B cell (primary cell): ENCODE measurements around the gene SECTM1. TPM values are rescaled to one million over a fixed set of nuclear protein-coding genes. Genes with fewer than 3 reads are reported as not detected.

ENCODE experiments used
- ATAC-seq: fragments of 200-7000 bp; cut with Tn5 transposase; one replicate; pipeline ENCODE4 v1.10.0; 2021; ENCODE audit warnings: low read depth, mild to moderate bottlenecking, moderate number of reproducible peaks, moderate library complexity
- CTCF ChIA-PET: fragments of 350-600 bp; sonication (Branson Sonifier 250); formaldehyde crosslinking; loops from one replicate; lab custom pipeline; 2021; ENCODE audit warnings: antibody characterized with exemption, inconsistent platforms; lab: Charles Lee
- POLR2A ChIA-PET: fragments of 350-600 bp; sonication (Branson Sonifier 250); formaldehyde crosslinking; loops from one replicate; lab custom pipeline; 2021; ENCODE audit warnings: antibody characterized with exemption; lab: Charles Lee
- DNase-seq: peaks from one replicate; pipeline ENCODE4 v3.0.0; 2013
- H2AFZ ChIP-seq: 2 replicates; pipeline ENCODE4 v1.6.1; 2012; ENCODE audit warnings: mild to moderate bottlenecking, low read depth, low read length; ENCODE audit not compliant: insufficient read depth, poor library complexity, severe bottlenecking
- H3K27ac ChIP-seq, 2 donors: 1 replicate in 1 of 2; 2 replicates in 1 of 2; pipeline ENCODE4 v1.5.1; 2012 to 2013; ENCODE audit warnings: low read length in 2 of 2, mild to moderate bottlenecking in 2 of 2, moderate library complexity in 1 of 2
- H3K27me3 ChIP-seq, 4 experiments: fragments of 200-600 bp in 1 of 4; sonication (generic) in 1 of 4; replicated peaks in 1 of 4; 1 replicate in 2 of 4; 2 replicates in 2 of 4; pipeline versions ENCODE4 v1.6.1 to v1.7.0; 2013 to 2016; ENCODE audit warnings: low read length in 3 of 4, mild to moderate bottlenecking in 2 of 4, mixed read lengths in 1 of 4, moderate library complexity in 1 of 4; ENCODE audit not compliant: insufficient read depth in 4 of 4, control insufficient read depth in 3 of 4; ENCODE audit errors: control extremely low read depth in 1 of 4
- H3K36me3 ChIP-seq, 2 experiments: replicated peaks in 1 of 2; 1 replicate in 1 of 2; 2 replicates in 1 of 2; pipeline versions ENCODE4 v1.6.1 to v1.7.1; 2013; ENCODE audit warnings: low read length in 1 of 2; ENCODE audit not compliant: insufficient read depth in 2 of 2, control insufficient read depth in 1 of 2; ENCODE audit errors: control extremely low read depth in 1 of 2, extremely low read depth in 1 of 2
- H3K4me1 ChIP-seq, 2 donors: fragments of 200-600 bp in 1 of 2; sonication (generic) in 1 of 2; 1 replicate in 1 of 2; 2 replicates in 1 of 2; pipeline versions ENCODE4 v1.5.1 to v1.6.1; 2013 to 2017; ENCODE audit warnings: low read length in 2 of 2; ENCODE audit not compliant: control insufficient read depth in 2 of 2, insufficient read depth in 2 of 2
- H3K4me2 ChIP-seq: replicated peaks from 2 replicates; pipeline ENCODE3; 2012; ENCODE audit warnings: mild to moderate bottlenecking, low read depth, low read length; ENCODE audit not compliant: poor library complexity, severe bottlenecking
- H3K4me3 ChIP-seq, 5 experiments: fragments of 200-600 bp in 1 of 5; sonication (generic) in 1 of 5; 1 replicate in 3 of 5; 2 replicates in 2 of 5; pipeline versions ENCODE4 v1.5.1 to v1.7.0; 2011 to 2016; ENCODE audit warnings: low read length in 4 of 5, mild to moderate bottlenecking in 4 of 5, low read depth in 2 of 5, control low read depth in 1 of 5, moderate library complexity in 1 of 5; ENCODE audit not compliant: insufficient read depth in 1 of 5; ENCODE audit errors: control extremely low read depth in 1 of 5, extremely low read depth in 1 of 5
- H3K79me2 ChIP-seq: fragments of 200-600 bp; sonication (generic); one replicate; pipeline ENCODE4 v1.6.0; 2016; ENCODE audit warnings: low read length; ENCODE audit not compliant: control insufficient read depth, insufficient read depth
- H3K9ac ChIP-seq: fragments of 200-600 bp; sonication (generic); 2 replicates; pipeline ENCODE4 v1.6.1; 2017; ENCODE audit warnings: mild to moderate bottlenecking, low read length, moderate library complexity
- H3K9me3 ChIP-seq, 3 donors: one replicate each; pipeline versions ENCODE4 v1.6.1 to v1.7.1; 2013; ENCODE audit warnings: low read length in 2 of 3; ENCODE audit not compliant: control insufficient read depth in 2 of 3, insufficient read depth in 1 of 3; ENCODE audit errors: control extremely low read depth in 1 of 3
- H4K20me1 ChIP-seq: 2 replicates; pipeline ENCODE4 v1.6.0; 2012; ENCODE audit warnings: mild to moderate bottlenecking, low read length; ENCODE audit not compliant: insufficient read depth, control insufficient read depth, poor library complexity, severe bottlenecking
- H3K27ac Mint-ChIP-seq: one replicate; pipeline ENCODE4 v1.8.0; 2021; ENCODE audit warnings: mixed read lengths
- H3K27me3 Mint-ChIP-seq: one replicate; pipeline ENCODE4 v1.8.0; 2021; ENCODE audit warnings: mixed read lengths
- H3K4me1 Mint-ChIP-seq: one replicate; pipeline ENCODE4 v1.8.0; 2021; ENCODE audit warnings: mixed read lengths
- H3K4me3 Mint-ChIP-seq: one replicate; pipeline ENCODE4 v1.8.0; 2021; ENCODE audit warnings: mixed read lengths
- H3K9me3 Mint-ChIP-seq: one replicate; pipeline ENCODE4 v1.8.0; 2022; ENCODE audit warnings: mixed read lengths; ENCODE audit not compliant: insufficient read depth
- CTCF ChIP-seq: fragments of 200-600 bp; IDR thresholded peaks from one replicate; pipeline ENCODE4 v1.8.0; 2022; ENCODE audit warnings: antibody characterized with exemption, mild to moderate bottlenecking
- EZH2 ChIP-seq: IDR thresholded peaks from 2 replicates; pipeline ENCODE4 v1.6.1; 2012; ENCODE audit warnings: borderline replicate concordance, low read depth, mild to moderate bottlenecking, moderate library complexity, low read length; ENCODE audit not compliant: insufficient read depth, poor library complexity, severe bottlenecking
- WGBS: methylation state at CpG from one replicate; pipeline ENCODE4 v1.1.5; 2013; ENCODE audit warnings: missing lambda C conversion rate; ENCODE audit not compliant: insufficient coverage; 5-methylcytosine and 5-hydroxymethylcytosine counted together
- intact Hi-C: fragments of 100-400 bp; cut with micrococcal nuclease; formaldehyde crosslinking; loops from one replicate; pipeline ENCODE4 v1.10.0; 2022
- polyA plus RNA-seq: library from polyadenylated mRNA; depleted of rRNA; stranded (reverse); fragments of >200 nt; gene quantifications from 2 replicates; pipeline ENCODE4 v1.2.3, GENCODE V29; 2012
- total RNA-seq, 2 donors: library from RNA; stranded (reverse); fragments of 120-200 nt in 1 of 2; gene quantifications; 1 replicate in 1 of 2; 2 replicates in 1 of 2; pipeline versions ENCODE4 v1.2.3 to v1.2.4, GENCODE V29; 2013 to 2022

SECTM1 gene
- total and polyA plus RNA-seq, 2 donors (not counting 1 experiment from before 2014, with no cell fraction given), result 0.17 to 1.2 TPM

- CTCF ChIA-PET, result interaction anchor here (0.8 to 1.6 kb wide), 4 partner anchors 28 to 69 kb away, joined by 3 to 7 read pairs (median 4); no protein-coding TSS in a partner anchor
- peak overlapping the region; percentile 93 for H3K4me3 Mint-ChIP-seq
- peaks cover 73% of the 10 kb centered on the region for H3K79me2 ChIP-seq
- H4K20me1 ChIP-seq, result peaks cover 57% of the 10 kb centered on the region
- H3K4me2 ChIP-seq, result peak overlapping the region; percentile 86
- peaks cover 49% of the 10 kb centered on the region for H3K4me1 Mint-ChIP-seq
- peak overlapping the region; percentile 91 for H2AFZ ChIP-seq
- peak overlapping the region; percentile 70 to 87 (median 80) for H3K4me3 ChIP-seq
- intact Hi-C loops, result loop anchor here (1.0 to 2.0 kb wide), 4 partner anchors 20 to 49 kb away; partner anchors contain the start of gene SLC16A3
- DNase-seq, result peak; percentile 64
- H3K27ac Mint-ChIP-seq, result peak overlapping the region; percentile 99
- peaks cover 3 to 43% of the 10 kb centered on the region in 2 experiments for H3K36me3 ChIP-seq
- ATAC-seq, result peak; percentile 44
- H3K9me3 ChIP-seq, result no peaks in the 10 kb centered on the region
- H3K4me1 ChIP-seq, result peaks cover 30 to 56% of the 10 kb centered on the region in 2 donors
- no peaks in the 10 kb centered on the region for H3K27me3 Mint-ChIP-seq
- peak overlapping the region; percentile 90 for H3K9ac ChIP-seq
- WGBS, result under 1% methylated on average over 43 of the region's 57 CpGs
- H3K27me3 ChIP-seq, result peaks cover 0 to 5% (median 0%) of the 10 kb centered on the region in 4 experiments
- peak overlapping the region; percentile 83 to 95 for H3K27ac ChIP-seq
- TF ChIP-seq EZH2, result no peak
- no peak for TF ChIP-seq CTCF
- POLR2A ChIA-PET, result interaction anchor here (0.8 to 2.3 kb wide), 8 partner anchors 8 to 177 kb away, joined by 3 to 28 read pairs (median 8); partner anchors contain the start of genes CCDC57 and SLC16A3
- H3K9me3 Mint-ChIP-seq, result no peaks in the 10 kb centered on the region
Measured at GRCh38 chr17:82272495-82273326, 60.9 kb downstream of the SECTM1 start.
